K562 (cell line): ENCODE results near the gene KIAA0513. TPM values are rescaled to one million over a fixed set of nuclear protein-coding genes. Genes with fewer than 3 reads are reported as not detected.

ENCODE experiments used
- CHD4 ChIP-seq: fragments of 200-600 bp; sonication (generic); IDR thresholded peaks from 3 replicates; pipeline ENCODE4 v1.6.1; 2012; ENCODE audit warnings: low read depth, mild to moderate bottlenecking, mixed read lengths, low read length, inconsistent platforms; ENCODE audit not compliant: insufficient read depth, insufficient replicate concordance, poor library complexity, severe bottlenecking
- KDM1A ChIP-seq, 2 experiments: fragments of 450-650 bp; IDR thresholded peaks; 2 replicates each; pipeline ENCODE4 v1.6.1; 2016; ENCODE audit warnings: mild to moderate bottlenecking in 2 of 2
- KDM4B ChIP-seq, 2 experiments: fragments of 450-650 bp in 1 of 2; sonication (generic) in 1 of 2; IDR thresholded peaks; 2 replicates each; pipeline ENCODE4 v1.6.1; 2016 to 2017; ENCODE audit warnings: borderline replicate concordance in 2 of 2, antibody characterized with exemption in 1 of 2, low read depth in 1 of 2, mild to moderate bottlenecking in 1 of 2
- MCM5 ChIP-seq: fragments of 450-650 bp; IDR thresholded peaks from 2 replicates; pipeline ENCODE4 v1.6.1; 2016; ENCODE audit warnings: low read depth
- MTA3 ChIP-seq: fragments of 450-650 bp; formaldehyde crosslinking; IDR thresholded peaks from 2 replicates; pipeline ENCODE4 v1.6.1; 2017; ENCODE audit warnings: mild to moderate bottlenecking, borderline replicate concordance
- NR0B1 ChIP-seq: fragments of 450-650 bp; IDR thresholded peaks from one replicate; pipeline ENCODE4 v1.6.1; 2018; ENCODE audit warnings: mild to moderate bottlenecking, moderate library complexity; ENCODE audit not compliant: partially characterized antibody
- PML ChIP-seq: IDR thresholded peaks from 2 replicates; pipeline ENCODE4 v1.6.1; 2012; ENCODE audit warnings: low read length, inconsistent platforms
- REST ChIP-seq, 2 experiments: fragments of 450-650 bp; formaldehyde crosslinking in 1 of 2; IDR thresholded peaks; 2 replicates each; pipeline versions ENCODE4 v1.4.0 to v1.6.1; 2014 to 2020; ENCODE audit warnings: mild to moderate bottlenecking in 2 of 2, borderline replicate concordance in 1 of 2, low read depth in 1 of 2
- RFX7 ChIP-seq: fragments of 250-450 bp; sonication (Bioruptor Pico); IDR thresholded peaks from 2 replicates; pipeline ENCODE4 v1.5.1; 2021; ENCODE audit warnings: mild to moderate bottlenecking
- RNF2 ChIP-seq: sonication (generic); IDR thresholded peaks from 2 replicates; pipeline ENCODE4 v1.6.1; 2016
- SMARCA4 ChIP-seq: fragments of 450-650 bp; IDR thresholded peaks from 2 replicates; pipeline ENCODE4 v1.6.1; 2016
- SMARCB1 ChIP-seq: IDR thresholded peaks from 2 replicates; pipeline ENCODE4 v1.6.1; 2011; ENCODE audit warnings: improper control_type of control experiment, low read depth; ENCODE audit not compliant: insufficient read length
- SMARCE1 ChIP-seq: fragments of 450-650 bp; IDR thresholded peaks from 2 replicates; pipeline ENCODE4 v1.7.1; 2016; ENCODE audit warnings: mild to moderate bottlenecking
- SNAPC5 ChIP-seq: fragments of 250-450 bp; sonication (Bioruptor Pico); IDR thresholded peaks from 2 replicates; pipeline ENCODE4 v1.8.0; 2021; ENCODE audit warnings: moderate library complexity, mild to moderate bottlenecking, inconsistent platforms
- TFAP4 ChIP-seq: sonication (generic); formaldehyde crosslinking; IDR thresholded peaks from 2 replicates; pipeline ENCODE4 v1.8.0; 2022; ENCODE audit warnings: missing genetic modification reagents, mild to moderate bottlenecking, moderate library complexity, borderline replicate concordance
- THRAP3 ChIP-seq: fragments of 450-650 bp; IDR thresholded peaks from 2 replicates; pipeline ENCODE4 v1.6.1; 2016; ENCODE audit warnings: mild to moderate bottlenecking, inconsistent platforms, borderline replicate concordance
- TOE1 ChIP-seq, 2 experiments: fragments of 450-650 bp in 1 of 2; sonication (generic) in 1 of 2; formaldehyde crosslinking in 1 of 2; IDR thresholded peaks; 2 replicates each; pipeline versions ENCODE4 v1.7.1 to v1.8.0; 2016 to 2022; ENCODE audit warnings: borderline replicate concordance in 2 of 2, mild to moderate bottlenecking in 2 of 2, antibody characterized with exemption in 1 of 2, inconsistent platforms in 1 of 2, low read depth in 1 of 2, missing genetic modification reagents in 1 of 2, moderate library complexity in 1 of 2
- polyA plus RNA-seq, 8 experiments: library from polyadenylated mRNA; depleted of rRNA in 4 of 8; stranded (reverse) in 5 of 8; unstranded in 3 of 8; fragments of >200 nt; fragmentation: Nextera tagmentation in 2 of 8; fragmentation: Illumina TruSeq in 1 of 8; extraction: Ambion mirVana in 2 of 8; extraction: Trizol in 1 of 8; gene quantifications; 2 replicates each; pipeline versions ENCODE4 v1.2.1 to v1.2.3, GENCODE V29; 2011 to 2014; ENCODE audit warnings: inconsistent platforms in 1 of 8, missing spikeins in 1 of 8
- total RNA-seq, 7 experiments: library from RNA; depleted of rRNA in 6 of 7; stranded (reverse); fragments of >200 nt in 6 of 7; fragmentation: Illumina TruSeq in 2 of 7; extraction: Trizol in 2 of 7; gene quantifications; 2 replicates each; pipeline versions ENCODE4 v1.2.1 to v1.2.3, GENCODE V29; 2011 to 2021; ENCODE audit warnings: low replicate concordance in 1 of 7

KIAA0513 gene
- total and polyA plus RNA-seq, 9 of the 15 experiments (the other 6 are each of a cell fraction or from before 2014, with no cell fraction given) = 0.18 to 13.7 (median 10.2) TPM

- TF ChIP-seq KDM4B (IDR thresholded peaks at IDR 0.05; ENCODE audit: borderline replicate concordance in 2 of 2, low read depth in 1 of 2) (0 out of 4 replicates have a peak, but pooled peaks of 1 of the 2 experiments have one; percentile 12), SMARCA4 (no peak), SNAPC5 (no peak), NR0B1 (no peak), REST (IDR thresholded peaks at IDR 0.05; ENCODE audit: borderline replicate concordance) (no peak), REST (CRISPR knock-in tag; IDR thresholded peaks at IDR 0.05; ENCODE audit: low read depth) (no peak), TOE1 (IDR thresholded peaks at IDR 0.05; ENCODE audit: borderline replicate concordance) (no peak), TOE1 (CRISPR knock-in tag; IDR thresholded peaks at IDR 0.05; ENCODE audit: borderline replicate concordance, low read depth) (no peak), RFX7 (CRISPR knock-in tag) (no peak), SMARCE1 (no peak), PML (no peak), MCM5 (no peak), THRAP3 (no peak), SMARCB1 (no peak), TFAP4 (CRISPR knock-in tag) (peak; percentile 43; the same call in 1 of the 2 replicates), CHD4 (no peak), MTA3 (0 out of 2 replicates have a peak, but pooled peaks have one; percentile 44), KDM1A (IDR thresholded peaks at IDR 0.05) (no peak), RNF2 (no peak)
Measured at GRCh38 chr16:85048921-85049562, 21.4 kb downstream of the KIAA0513 start (continued).
